ENCODE measurements around the gene SLC17A1. TPM values are rescaled to one million over a fixed set of nuclear protein-coding genes. Genes with fewer than 3 reads are reported as not detected.

Gene SLC17A1
- total RNA-seq, 1 donor from 2014 or later: not detected

DNA sequence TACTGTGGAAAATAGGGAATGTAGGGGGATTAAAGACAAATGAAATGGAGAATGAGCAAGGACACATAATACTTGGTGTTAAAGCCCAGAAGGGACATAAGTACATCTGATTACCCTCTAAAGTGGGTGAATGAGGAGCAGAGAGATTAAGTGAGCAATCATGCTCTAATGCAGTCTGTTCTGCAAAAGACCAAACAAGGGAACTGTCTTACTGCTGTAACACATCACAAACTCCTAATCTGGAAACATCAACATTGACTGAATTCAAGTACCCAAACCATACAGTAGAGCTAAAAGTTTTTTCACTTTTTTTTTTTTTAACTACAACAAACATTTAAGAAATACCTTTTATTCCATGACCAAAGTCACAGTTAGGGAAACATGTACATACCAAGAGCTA is 96.6 kb downstream of the SLC17A1 start:
- TF ChIP-seq, protein P1, sequence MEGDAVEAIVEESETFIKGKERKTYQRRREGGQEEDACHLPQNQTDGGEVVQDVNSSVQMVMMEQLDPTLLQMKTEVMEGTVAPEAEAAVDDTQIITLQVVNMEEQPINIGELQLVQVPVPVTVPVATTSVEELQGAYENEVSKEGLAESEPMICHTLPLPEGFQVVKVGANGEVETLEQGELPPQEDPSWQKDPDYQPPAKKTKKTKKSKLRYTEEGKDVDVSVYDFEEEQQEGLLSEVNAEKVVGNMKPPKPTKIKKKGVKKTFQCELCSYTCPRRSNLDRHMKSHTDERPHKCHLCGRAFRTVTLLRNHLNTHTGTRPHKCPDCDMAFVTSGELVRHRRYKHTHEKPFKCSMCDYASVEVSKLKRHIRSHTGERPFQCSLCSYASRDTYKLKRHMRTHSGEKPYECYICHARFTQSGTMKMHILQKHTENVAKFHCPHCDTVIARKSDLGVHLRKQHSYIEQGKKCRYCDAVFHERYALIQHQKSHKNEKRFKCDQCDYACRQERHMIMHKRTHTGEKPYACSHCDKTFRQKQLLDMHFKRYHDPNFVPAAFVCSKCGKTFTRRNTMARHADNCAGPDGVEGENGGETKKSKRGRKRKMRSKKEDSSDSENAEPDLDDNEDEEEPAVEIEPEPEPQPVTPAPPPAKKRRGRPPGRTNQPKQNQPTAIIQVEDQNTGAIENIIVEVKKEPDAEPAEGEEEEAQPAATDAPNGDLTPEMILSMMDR (IDR thresholded peaks at IDR 0.05): no peak
- H3K4me3 Mint-ChIP-seq (ENCODE audit: unreplicated experiment): no peak overlapping the region
- peaks cover 15% of the 10 kb centered on the region for H3K9me3 Mint-ChIP-seq (ENCODE audit: unreplicated experiment)
- H3K36me3 Mint-ChIP-seq (ENCODE audit: unreplicated experiment): no peaks in the 10 kb centered on the region
- no peaks in the 10 kb centered on the region for H3K4me1 Mint-ChIP-seq (ENCODE audit: unreplicated experiment)
- peaks cover 14% of the 10 kb centered on the region for H3K27me3 Mint-ChIP-seq (ENCODE audit: unreplicated experiment)
- no peak for DNase-seq (ENCODE audit: extremely low spot score, unreplicated experiment)
- no peak overlapping the region for H3K27ac Mint-ChIP-seq (ENCODE audit: unreplicated experiment)

Other genes starting within 250 kb of the SLC17A1 start
- not detected in 2 replicates for gene SCGN, start 179.8 kb downstream of the SLC17A1 start, total RNA-seq
- gene SLC17A4, start 77.3 kb downstream of the SLC17A1 start, total RNA-seq: not detected in 2 replicates
- not detected in 2 replicates for gene SLC17A3, start 42.2 kb upstream of the SLC17A1 start, total RNA-seq
- gene SLC17A2, start 98.6 kb upstream of the SLC17A1 start, total RNA-seq: not detected in 2 replicates
- 8.0 and 8.4 TPM in 2 replicates for gene TRIM38, start 130.8 kb upstream of the SLC17A1 start, total RNA-seq